VCaP (cell line): ENCODE results near the gene ZNF438.

Experiments used
- H3K27ac ChIP-seq: fragments of 450-650 bp; 2 replicates; pipeline ENCODE4 v1.5.1; 2017
- CTCF ChIP-seq: fragments of 450-650 bp; conservative IDR thresholded peaks from 2 replicates; pipeline ENCODE4 v1.5.1; 2017; ENCODE audit warnings: mild to moderate bottlenecking, moderate library complexity

The ZNF438 gene

GRCh38 chr10:30861976-30862375 lies 169.7 kb downstream of the ZNF438 start:
- no peak for TF ChIP-seq CTCF
- no peak overlapping the region for H3K27ac ChIP-seq

DNA sequence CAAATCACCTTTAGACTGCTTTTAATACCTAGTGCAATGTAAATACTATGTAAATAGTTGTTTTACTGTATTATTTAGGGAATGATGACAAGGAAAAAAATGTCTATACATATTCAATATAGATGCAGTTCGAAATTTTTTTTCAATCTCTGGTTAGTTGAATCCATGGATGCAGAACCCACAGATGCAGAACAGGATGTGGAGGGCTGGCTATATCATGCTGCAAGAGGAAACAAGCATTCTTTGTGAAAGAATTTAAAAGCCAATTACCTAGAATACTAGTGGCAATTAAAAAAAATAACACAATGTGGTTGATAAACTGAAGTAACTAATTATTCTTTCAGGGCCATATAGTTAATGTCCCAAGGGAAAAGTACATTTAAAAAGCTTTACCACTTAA lies 170.4 kb downstream of the ZNF438 start:
- TF ChIP-seq CTCF = no peak
- H3K27ac ChIP-seq = no peak overlapping the region

- TF ChIP-seq CTCF = no peak
These were observed 173.2 kb downstream of the ZNF438 start for GRCh38 chr10:30858499-30858898.

DNA sequence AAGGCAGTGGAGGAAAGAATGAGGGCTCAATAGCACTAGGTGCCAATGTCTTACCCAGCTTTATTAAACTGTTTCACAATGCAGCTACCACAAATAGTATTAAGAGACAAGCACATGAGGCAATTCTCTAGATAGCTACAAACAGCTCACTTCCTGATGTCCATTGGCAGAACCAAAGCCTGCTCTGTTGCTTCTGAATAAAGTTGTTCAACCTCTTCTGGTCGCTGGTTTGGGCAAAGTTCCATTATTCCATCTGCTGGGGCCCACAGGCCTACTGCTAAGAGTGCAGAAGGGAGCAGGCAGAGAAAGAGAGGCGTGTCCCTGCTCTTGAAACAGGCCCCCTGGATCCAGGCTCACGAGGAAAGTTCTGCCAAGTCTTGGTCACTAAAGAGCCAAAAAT lies 173.9 kb downstream of the ZNF438 start:
- no peak for TF ChIP-seq CTCF

More at GRCh38 chr10:30858499-30858898, 173.2 kb downstream of the ZNF438 start:
- no peak overlapping the region for H3K27ac ChIP-seq

GRCh38 chr10:30855131-30855530 lies 176.5 kb downstream of the ZNF438 start:
- no peak for TF ChIP-seq CTCF

More for the DNA sequence above, 173.9 kb downstream of the ZNF438 start:
- H3K27ac ChIP-seq = no peak overlapping the region

DNA sequence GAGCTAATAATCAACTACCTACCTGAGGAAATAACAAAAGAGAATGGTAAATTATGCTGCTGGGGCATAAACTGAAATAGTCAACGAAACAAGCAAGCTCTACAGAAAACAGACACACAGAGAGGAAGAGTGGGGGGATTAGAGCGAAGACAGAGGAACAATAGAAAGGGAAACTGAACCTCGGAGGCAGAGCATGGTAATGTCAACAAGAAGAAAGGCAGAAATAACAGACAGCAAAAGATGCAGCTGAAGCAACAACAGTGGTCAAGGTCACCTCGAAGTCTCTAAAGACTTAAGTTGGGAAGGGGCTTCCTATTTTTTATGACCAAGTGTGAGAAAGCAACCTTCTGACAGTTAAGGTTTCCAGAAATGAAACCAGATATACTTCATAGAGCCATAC lies 177.0 kb downstream of the ZNF438 start:
- no peak overlapping the region for H3K27ac ChIP-seq
- TF ChIP-seq CTCF = no peak

More at GRCh38 chr10:30855131-30855530, 176.5 kb downstream of the ZNF438 start:
- no peak overlapping the region for H3K27ac ChIP-seq

DNA sequence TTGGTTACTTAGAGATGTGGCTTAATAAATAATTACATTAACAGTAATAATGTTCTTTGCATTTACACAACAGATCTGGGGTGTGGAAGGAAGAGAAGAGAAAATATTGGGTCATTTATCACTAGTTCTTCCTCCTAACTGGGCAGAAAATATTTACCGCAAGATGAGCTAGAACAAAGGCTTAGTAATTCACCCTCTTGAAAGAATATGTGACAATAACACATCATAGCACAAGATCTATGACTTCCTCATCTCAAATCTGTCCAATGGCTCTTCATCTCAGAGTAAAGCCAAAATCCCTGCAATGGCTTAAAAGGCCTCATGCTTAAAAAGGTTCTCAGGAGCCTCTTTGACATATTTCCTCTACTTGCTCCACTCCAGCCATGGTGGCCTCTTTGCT lies 178.6 kb downstream of the ZNF438 start:
- no peak overlapping the region for H3K27ac ChIP-seq
- TF ChIP-seq CTCF = no peak

GRCh38 chr10:30850776-30851175 lies 180.9 kb downstream of the ZNF438 start:
- no peak for TF ChIP-seq CTCF

More at GRCh38 chr10:30850776-30851175, 180.9 kb downstream of the ZNF438 start:
- no peak overlapping the region for H3K27ac ChIP-seq
